Stomach smooth muscle (tissue), 2 donors: ENCODE measurements around the gene ACP2.
"Not testable (repeated sequence)": the region's sequence is repeated elsewhere in the genome, so short reads cannot be mapped to it uniquely, and the experiment has no call there.

ENCODE experiments used
- H3K27ac ChIP-seq: one replicate; pipeline ENCODE4 v1.7.0; 2013; ENCODE audit warnings: mild to moderate bottlenecking, low read length, inconsistent platforms
- H3K27me3 ChIP-seq, 2 donors: one replicate each; pipeline ENCODE4 v1.7.0; 2013; ENCODE audit warnings: low read length in 2 of 2; ENCODE audit not compliant: insufficient read depth in 2 of 2, control insufficient read depth in 1 of 2
- H3K36me3 ChIP-seq, 2 donors: one replicate each; pipeline ENCODE4 v1.7.0; 2013; ENCODE audit warnings: low read length in 2 of 2; ENCODE audit not compliant: control insufficient read depth in 2 of 2, insufficient read depth in 2 of 2
- H3K4me1 ChIP-seq: one replicate; pipeline ENCODE4 v1.7.0; 2013; ENCODE audit warnings: low read length; ENCODE audit not compliant: control insufficient read depth, insufficient read depth
- H3K4me3 ChIP-seq, 2 donors: one replicate each; pipeline ENCODE4 v1.7.0; 2013; ENCODE audit warnings: low read length in 2 of 2
- H3K9ac ChIP-seq, 2 donors: one replicate each; pipeline ENCODE4 v1.7.0; 2013; ENCODE audit warnings: low read length in 2 of 2, mild to moderate bottlenecking in 1 of 2
- H3K9me3 ChIP-seq, 2 donors: one replicate each; pipeline ENCODE4 v1.7.0; 2013; ENCODE audit warnings: low read length in 2 of 2; ENCODE audit not compliant: control insufficient read depth in 2 of 2
- donor health status: healthy.
- donor health status: Pancreatic carcinoma.

Gene ACP2

GRCh38 chr11:47222696-47223095, 25.9 kb downstream of the ACP2 start:
- Histone ChIP-seq H3K27ac (no peak overlapping the region), H3K4me3 (no peak overlapping the region), H3K4me1 (peaks cover 6% of the 10 kb centered on the region), H3K36me3 (peaks cover 21 to 22% of the 10 kb centered on the region in 2 donors), H3K27me3 (no peaks in the 10 kb centered on the region), H3K9me3 (no peaks in the 10 kb centered on the region), H3K9ac (no peak overlapping the region)

- Histone ChIP-seq H3K27ac (no peak overlapping the region), H3K36me3 (peaks cover 17 to 19% of the 10 kb centered on the region in 2 donors), H3K9ac (no peak overlapping the region), H3K4me3 (no peak overlapping the region), H3K4me1 (peaks cover 21% of the 10 kb centered on the region), H3K9me3 (no peaks in the 10 kb centered on the region), H3K27me3 (no peaks in the 10 kb centered on the region)
Measured at GRCh38 chr11:47220401-47220821, 28.2 kb downstream of the ACP2 start.

- Histone ChIP-seq H3K27me3 (no peaks in the 10 kb centered on the region), H3K36me3 (peaks cover 12% of the 10 kb centered on the region in 2 donors), H3K9me3 (no peaks in the 10 kb centered on the region), H3K9ac (peak overlapping the region; percentile 78 to 89), H3K27ac (peak overlapping the region; percentile 94), H3K4me3 (peak overlapping the region; percentile 61 to 93), H3K4me1 (peaks cover 37% of the 10 kb centered on the region)
Measured at GRCh38 chr11:47216121-47216798, 32.4 kb downstream of the ACP2 start.

GRCh38 chr11:47215366-47215910, 33.2 kb downstream of the ACP2 start:
- H3K9me3 ChIP-seq, result no peaks in the 10 kb centered on the region
- peaks cover 37% of the 10 kb centered on the region for H3K4me1 ChIP-seq
- H3K4me3 ChIP-seq, result peak overlapping the region; percentile 61 to 93
- H3K27me3 ChIP-seq, result no peaks in the 10 kb centered on the region
- peaks cover 12% of the 10 kb centered on the region in 2 donors for H3K36me3 ChIP-seq
- H3K27ac ChIP-seq, result peak overlapping the region; percentile 94
- H3K9ac ChIP-seq, result peak overlapping the region; percentile 78 to 89

- H3K27ac ChIP-seq, result peak overlapping the region; percentile 94
- peak overlapping the region; percentile 67 to 93 for H3K4me3 ChIP-seq
- no peaks in the 10 kb centered on the region for H3K9me3 ChIP-seq
- H3K4me1 ChIP-seq, result peaks cover 33% of the 10 kb centered on the region
- H3K27me3 ChIP-seq, result no peaks in the 10 kb centered on the region
- peaks cover 5 to 6% of the 10 kb centered on the region in 2 donors for H3K36me3 ChIP-seq
- H3K9ac ChIP-seq, result peak overlapping the region; percentile 78 to 84
Measured at GRCh38 chr11:47213950-47214565, 34.6 kb downstream of the ACP2 start.

GRCh38 chr11:47212938-47213337, 35.7 kb downstream of the ACP2 start:
- Histone ChIP-seq H3K27ac (no peak overlapping the region), H3K4me1 (peaks cover 30% of the 10 kb centered on the region), H3K9me3 (no peaks in the 10 kb centered on the region), H3K27me3 (no peaks in the 10 kb centered on the region), H3K36me3 (peaks cover 0 to 2% of the 10 kb centered on the region in 2 donors), H3K9ac (no peak overlapping the region), H3K4me3 (no peak overlapping the region)

- no peak overlapping the region for H3K4me3 ChIP-seq
- H3K9me3 ChIP-seq, result no peaks in the 10 kb centered on the region
- H3K27ac ChIP-seq, result no peak overlapping the region
- no peaks in the 10 kb centered on the region for H3K36me3 ChIP-seq
- no peak overlapping the region for H3K9ac ChIP-seq
- no peaks in the 10 kb centered on the region for H3K27me3 ChIP-seq
- peaks cover 8% of the 10 kb centered on the region for H3K4me1 ChIP-seq
Measured at GRCh38 chr11:47208628-47209027, 40.0 kb downstream of the ACP2 start.

- not testable (repeated sequence) for H3K4me1 ChIP-seq, H3K9ac ChIP-seq, H3K9me3 ChIP-seq, H3K36me3 ChIP-seq, H3K27me3 ChIP-seq, H3K4me3 ChIP-seq, H3K27ac ChIP-seq
Measured at GRCh38 chr11:47208008-47208552, 40.5 kb downstream of the ACP2 start.

- no peak overlapping the region for H3K9ac ChIP-seq
- no peak overlapping the region for H3K27ac ChIP-seq
- peaks cover 4% of the 10 kb centered on the region for H3K4me1 ChIP-seq
- no peak overlapping the region for H3K4me3 ChIP-seq
- H3K9me3 ChIP-seq, result no peaks in the 10 kb centered on the region
- no peaks in the 10 kb centered on the region for H3K36me3 ChIP-seq
- H3K27me3 ChIP-seq, result no peaks in the 10 kb centered on the region
Measured at GRCh38 chr11:47207459-47207858, 41.2 kb downstream of the ACP2 start.

GRCh38 chr11:47206577-47206976, 42.0 kb downstream of the ACP2 start:
- not testable (repeated sequence) for H3K4me1 ChIP-seq, H3K9me3 ChIP-seq, H3K9ac ChIP-seq, H3K27ac ChIP-seq, H3K4me3 ChIP-seq, H3K27me3 ChIP-seq, H3K36me3 ChIP-seq

GRCh38 chr11:47204637-47204989, 44.0 kb downstream of the ACP2 start:
- peak overlapping the region; percentile 12 for H3K27ac ChIP-seq
- no peak overlapping the region for H3K9ac ChIP-seq
- H3K36me3 ChIP-seq, result no peaks in the 10 kb centered on the region
- H3K4me3 ChIP-seq, result peak overlapping the region in 1 of 2 donors; percentile 31
- H3K9me3 ChIP-seq, result no peaks in the 10 kb centered on the region
- peaks cover 4% of the 10 kb centered on the region for H3K4me1 ChIP-seq
- no peaks in the 10 kb centered on the region for H3K27me3 ChIP-seq
